Activated T-helper 9 cell treated with anti-CD3 and anti-CD28 coated beads, Interleukin-2, amount 50 U/mL, for 16 hours (primary cell): ENCODE data around the gene PMF1.
"Not testable (repeated sequence)": the region's sequence is repeated elsewhere in the genome, so short reads cannot be mapped to it uniquely, and the experiment has no call there.

Experiments
- DNase-seq: peaks from one replicate; pipeline ENCODE4 v3.0.0-alpha.2; 2020; ENCODE audit warnings: low read depth

Gene PMF1

DNA sequence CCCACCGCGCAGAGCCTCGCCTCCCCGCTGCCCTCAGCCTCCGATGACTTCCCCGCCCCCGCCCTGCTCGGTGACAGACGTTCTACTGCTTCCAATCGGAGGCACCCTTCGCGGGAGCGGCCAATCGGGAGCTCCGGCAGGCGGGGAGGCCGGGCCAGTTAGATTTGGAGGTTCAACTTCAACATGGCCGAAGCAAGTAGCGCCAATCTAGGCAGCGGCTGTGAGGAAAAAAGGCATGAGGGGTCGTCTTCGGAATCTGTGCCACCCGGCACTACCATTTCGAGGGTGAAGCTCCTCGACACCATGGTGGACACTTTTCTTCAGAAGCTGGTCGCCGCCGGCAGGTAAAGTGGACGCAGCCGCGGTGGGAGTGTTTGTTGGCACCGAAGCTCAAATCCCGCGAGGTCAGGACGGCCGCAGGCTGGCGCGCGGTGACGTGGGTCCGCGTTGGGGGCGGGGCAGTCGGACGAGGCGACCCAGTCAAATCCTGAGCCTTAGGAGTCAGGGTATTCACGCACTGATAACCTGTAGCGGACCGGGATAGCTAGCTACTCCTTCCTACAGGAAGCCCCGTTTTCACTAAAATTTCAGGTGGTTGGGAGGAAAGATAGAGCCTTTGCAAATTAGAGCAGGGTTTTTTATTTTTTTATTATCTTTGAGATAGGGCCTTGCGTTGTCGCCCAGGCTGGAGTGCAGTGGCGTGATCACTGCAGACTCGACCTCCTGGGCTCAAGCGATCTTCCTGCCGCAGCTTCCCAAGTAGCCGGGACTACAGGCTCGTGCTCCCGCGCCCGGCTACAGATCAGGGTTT lies at the start of gene PMF1:
Gene PMF1 (plus strand): TSS at position 175 of the 811 bp plus-strand sequence. CDS start 9 bp downstream, at position 184.
- peak; percentile 93 for DNase-seq

DNA sequence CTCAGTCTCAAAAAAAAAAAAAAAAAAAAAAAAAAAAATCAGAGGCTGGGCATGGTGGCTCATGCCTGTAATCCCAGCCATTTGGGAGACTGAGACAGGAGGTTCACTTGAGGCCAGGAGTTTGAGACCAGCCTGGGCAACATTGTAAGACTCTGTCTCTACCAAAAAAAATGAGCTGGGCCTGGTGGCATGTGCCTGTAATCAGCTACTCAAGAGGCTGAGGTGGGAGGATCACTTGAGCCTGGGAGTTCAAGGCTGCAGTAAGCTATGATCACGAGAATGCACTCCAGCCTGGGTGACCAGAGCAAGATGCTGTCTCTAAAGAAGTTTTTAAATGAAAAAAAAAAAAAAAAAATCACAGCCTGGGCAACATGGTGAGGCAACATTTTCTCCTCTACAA lies 49.1 kb upstream of the PMF1 start:
- DNase-seq, result no peak

GRCh38 chr1:156164125-156164831 lies 48.5 kb upstream of the PMF1 start:
- no peak for DNase-seq

DNA sequence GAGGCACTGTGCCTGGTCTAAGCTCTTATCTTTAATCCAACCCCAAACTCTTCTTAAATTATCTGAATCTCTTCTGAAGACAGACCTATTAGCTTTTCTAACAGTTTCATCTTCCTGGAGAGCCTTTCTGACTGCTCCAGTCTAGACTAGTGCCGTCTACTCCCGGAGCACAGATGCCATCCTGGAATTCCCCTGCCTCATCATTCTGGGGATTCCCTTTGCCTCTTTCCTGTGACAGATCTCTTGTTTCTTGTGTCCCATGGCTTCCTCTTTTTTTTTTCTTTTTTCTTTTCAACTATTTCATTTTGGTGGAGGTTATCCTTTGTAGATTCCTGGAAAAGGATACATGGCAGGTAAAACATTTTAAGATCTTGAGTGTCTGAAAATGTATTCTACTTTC lies 47.7 kb upstream of the PMF1 start:
- no peak for DNase-seq

DNA sequence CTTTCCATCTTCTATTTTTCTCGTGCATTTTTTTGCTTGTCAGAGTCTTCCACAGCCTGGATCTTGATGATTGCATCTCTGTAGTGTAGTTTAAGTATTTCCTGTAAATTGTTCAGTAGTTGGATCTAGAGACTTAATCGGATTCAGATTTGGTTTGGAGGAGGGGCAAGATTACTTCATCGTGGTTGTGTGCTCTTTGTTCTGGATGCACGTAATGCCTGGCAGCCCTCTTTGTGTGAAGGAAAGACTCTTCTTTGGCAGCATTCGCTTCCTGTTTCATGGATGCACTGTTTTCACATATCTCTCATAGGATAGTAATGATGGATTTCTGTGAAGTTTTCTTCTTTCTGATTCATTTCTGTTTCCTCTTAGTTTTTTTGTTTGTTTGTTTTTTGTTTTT lies 45.3 kb upstream of the PMF1 start:
- DNase-seq, result no peak

DNA sequence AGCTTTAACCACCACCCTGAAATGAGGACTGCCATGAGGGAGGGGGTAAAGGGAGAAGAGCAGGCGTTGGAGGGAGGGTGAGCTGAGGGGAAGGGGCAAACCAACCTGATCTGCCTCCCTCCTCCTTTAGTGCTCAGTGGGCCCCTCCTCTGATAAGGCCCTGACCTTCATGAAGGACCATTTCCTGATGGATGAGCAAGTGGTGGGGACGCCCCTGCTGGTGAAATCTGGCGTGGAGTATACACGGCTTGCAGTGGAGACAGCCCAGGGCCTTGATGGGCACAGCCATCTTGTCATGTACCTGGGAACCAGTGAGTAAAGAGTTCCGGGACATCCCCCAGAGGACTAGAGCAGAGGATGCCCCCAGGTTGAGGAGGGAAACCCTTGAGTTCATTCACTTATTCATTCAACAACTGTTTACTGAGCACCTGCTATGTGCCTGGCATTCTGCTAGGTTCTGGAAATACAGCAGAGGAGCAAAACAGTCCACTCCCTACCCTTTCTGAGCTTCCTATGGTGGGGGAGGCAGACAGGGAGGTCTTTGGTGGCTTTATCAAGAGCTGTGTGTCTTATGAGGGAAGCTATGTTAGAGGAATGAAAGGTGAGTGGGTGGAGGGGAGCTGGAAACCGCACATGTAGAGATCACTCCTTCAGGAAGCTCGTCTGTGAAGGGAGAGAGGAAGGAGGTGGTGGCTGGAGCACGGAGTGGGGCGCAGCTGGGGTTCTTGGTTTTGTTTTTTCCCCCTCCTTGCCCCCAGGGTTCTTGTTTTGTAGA lies 39.9 kb upstream of the PMF1 start:
- DNase-seq, result no peak

DNA sequence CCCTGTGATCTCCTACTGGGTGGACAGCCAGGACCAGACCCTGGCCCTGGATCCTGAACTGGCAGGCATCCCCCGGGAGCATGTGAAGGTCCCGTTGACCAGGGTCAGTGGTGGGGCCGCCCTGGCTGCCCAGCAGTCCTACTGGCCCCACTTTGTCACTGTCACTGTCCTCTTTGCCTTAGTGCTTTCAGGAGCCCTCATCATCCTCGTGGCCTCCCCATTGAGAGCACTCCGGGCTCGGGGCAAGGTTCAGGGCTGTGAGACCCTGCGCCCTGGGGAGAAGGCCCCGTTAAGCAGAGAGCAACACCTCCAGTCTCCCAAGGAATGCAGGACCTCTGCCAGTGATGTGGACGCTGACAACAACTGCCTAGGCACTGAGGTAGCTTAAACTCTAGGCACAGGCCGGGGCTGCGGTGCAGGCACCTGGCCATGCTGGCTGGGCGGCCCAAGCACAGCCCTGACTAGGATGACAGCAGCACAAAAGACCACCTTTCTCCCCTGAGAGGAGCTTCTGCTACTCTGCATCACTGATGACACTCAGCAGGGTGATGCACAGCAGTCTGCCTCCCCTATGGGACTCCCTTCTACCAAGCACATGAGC lies 36.1 kb upstream of the PMF1 start:
- no peak for DNase-seq

DNA sequence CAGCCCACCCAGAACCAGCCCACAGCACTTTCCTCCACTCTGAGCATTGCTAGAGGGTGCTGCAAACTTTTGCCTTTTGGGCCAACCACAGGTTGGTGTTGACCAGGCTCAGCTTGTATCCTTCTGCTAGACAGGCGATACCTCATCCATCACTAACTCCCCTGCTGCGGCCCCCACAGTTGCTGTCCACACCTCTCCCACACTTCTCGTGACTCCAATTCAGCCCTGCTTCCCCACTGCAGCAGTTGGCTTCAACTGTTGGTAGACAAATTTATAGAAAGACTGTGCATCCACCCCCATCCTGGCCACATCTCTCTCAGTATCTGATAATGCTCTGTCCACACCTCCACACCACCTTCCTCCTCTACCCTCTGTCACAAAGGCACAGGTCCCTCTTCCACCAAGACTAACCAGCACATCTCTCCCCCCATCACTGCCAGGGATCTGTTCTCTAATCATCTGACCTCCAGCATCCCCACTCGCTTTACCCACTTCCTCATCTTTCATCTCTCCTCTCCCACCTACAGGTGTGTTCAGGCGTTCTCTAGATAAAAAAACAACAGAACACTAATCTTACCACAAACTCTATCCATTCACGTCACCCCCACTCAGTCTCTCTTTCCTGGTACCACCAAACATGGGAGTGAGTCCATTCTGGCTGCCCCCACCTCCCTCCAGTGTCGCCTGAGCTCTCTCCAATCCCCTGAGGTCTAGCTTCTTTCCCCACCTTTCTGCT lies 34.7 kb upstream of the PMF1 start:
- DNase-seq, result no peak

DNA sequence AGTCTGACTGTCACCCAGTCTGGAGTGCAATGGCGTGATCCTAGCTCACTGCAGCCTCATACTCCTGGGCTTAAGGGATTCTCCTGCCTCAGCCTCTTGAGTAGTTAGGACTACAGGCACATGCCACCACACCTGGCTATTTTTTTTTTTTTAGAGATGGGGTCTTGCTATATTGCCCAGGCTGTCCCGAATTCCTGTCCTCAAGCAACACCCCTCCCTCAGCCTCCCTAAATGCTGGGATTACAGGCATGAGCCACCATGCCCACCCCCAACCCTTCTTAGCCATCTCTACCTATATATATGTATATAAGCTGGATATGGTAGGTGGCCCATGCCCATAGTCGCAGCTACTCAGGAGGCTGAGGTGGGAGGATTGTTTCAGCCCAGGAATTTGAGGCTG lies 32.3 kb upstream of the PMF1 start:
- no peak for DNase-seq

DNA sequence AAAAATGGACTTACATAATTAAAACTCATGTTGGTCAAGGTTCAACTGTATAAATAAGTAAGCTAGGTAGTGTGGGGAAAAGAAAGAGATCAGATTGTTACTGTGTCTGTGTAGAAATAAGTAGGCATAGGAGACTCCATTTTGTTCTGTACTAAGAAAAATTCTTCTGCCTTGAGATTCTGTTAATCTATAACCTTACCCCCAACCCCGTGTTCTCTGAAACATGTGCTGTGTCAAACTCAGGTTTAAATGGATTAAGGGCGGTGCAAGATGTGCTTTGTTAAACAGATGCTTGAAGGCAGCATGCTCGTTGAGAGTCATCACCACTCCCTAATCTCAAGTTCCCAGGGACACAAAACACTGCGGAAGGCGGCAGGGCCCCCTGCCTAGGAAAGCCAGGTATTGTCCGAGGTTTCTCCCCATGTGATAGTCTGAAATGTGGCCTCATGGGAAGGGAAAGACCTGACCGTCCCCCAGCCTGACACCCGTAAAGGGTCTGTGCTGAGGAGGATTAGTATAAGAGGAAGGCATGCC lies 31.3 kb upstream of the PMF1 start:
- DNase-seq, result not testable (repeated sequence)

- not testable (repeated sequence) for DNase-seq
Measured at GRCh38 chr1:156182010-156182779, 30.6 kb upstream of the PMF1 start.

DNA sequence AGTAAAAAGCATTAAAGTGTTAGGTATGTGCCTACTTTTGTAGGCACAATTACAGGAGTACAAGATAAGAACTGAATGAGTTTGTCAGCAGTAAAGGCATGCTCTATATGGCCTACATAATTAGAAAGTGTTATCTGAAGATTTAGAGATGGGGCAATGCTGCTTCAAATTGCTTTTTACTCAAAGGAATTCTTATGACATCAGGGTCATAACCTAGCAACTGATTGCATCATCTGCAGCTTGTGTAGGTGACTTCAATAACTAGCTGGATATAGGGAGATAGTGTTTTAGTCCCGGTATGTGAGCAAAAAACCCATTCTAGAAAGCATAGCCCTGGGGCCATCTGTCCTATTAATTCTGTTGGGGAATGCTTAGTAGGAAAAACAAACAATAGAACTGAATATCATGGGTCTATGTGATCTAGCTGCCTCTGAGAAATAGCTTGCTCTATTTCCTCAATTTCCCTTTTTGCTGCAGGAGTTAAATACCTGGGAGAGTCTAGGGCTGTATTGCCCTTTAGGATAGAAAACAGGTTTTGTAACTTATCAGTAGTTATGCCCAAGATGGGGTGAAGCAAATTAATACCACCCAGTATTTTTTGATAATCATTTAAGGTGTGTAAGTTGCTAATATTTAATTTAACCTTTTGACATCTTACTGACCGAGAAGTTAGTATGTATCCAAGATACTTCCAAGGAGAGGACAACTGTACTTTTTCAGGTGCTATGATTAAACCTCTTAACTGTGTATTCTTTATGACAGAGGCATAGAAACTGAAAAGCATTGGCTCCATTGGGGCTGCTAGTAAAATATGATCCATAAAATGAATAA lies 26.2 kb upstream of the PMF1 start:
- not testable (repeated sequence) for DNase-seq

DNA sequence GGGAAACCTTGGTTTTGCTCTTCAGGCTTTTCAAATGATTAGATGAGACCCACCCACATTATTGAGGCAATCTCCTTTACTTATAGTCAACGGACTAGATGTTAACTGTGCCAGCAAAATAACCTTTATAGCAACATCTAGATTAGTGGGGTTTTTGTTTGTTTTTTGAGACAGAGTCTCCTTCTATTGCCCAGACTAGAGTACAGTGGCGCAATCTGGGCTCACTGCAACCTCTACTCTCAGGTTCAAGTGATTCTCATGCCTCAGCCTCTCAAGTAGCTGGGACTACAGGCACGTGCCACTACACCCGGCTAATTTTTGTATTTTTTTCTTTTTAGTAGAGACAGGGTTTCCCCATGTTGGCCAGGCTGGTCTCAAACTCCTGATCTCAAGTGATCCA lies 22.5 kb upstream of the PMF1 start:
- DNase-seq, result not testable (repeated sequence)

- DNase-seq, result no peak
Measured at GRCh38 chr1:156191292-156191964, 21.4 kb upstream of the PMF1 start.

GRCh38 chr1:156193208-156193487 lies 19.7 kb upstream of the PMF1 start:
- no peak for DNase-seq

DNA sequence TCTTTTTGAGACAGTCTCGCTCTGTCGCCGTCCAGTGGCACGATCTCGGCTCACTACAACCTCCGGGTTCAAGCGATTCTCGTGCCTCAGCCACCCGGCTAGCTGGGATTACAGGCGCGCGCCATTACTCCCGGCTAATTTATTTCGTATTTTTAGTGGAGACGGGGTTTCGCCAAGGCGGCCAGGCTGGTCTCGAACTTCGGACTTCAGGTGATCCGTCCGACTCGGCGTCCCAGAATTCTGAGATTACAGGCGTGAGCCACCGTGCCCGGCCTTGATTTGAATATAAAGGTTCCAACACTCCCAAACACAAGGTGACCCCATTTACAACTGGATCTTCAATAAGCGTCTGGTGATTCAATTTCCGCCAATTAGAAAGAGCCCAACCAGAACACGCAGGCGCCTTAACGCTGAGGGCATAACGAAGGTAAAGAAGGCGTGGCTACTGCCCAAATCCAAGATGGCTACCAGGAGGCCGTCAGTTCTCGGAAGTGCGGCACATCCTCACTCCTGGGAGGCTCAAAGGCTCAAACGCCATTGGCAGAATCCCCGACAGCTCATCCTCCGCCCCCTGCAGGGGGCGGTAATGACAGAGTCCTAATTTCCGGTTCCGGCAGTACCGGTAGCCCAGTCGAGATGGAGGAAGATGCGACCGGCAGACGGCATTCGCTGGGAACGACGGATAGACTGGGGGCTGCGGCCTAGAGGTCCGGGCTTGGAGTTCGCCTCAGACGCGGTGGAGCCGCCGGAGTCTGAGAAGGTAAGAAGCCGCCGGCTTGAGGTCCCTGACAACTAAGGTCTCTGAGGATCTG lies 19.1 kb upstream of the PMF1 start, which contains the start of gene SLC25A44:
Gene SLC25A44 (plus strand): TSS at position 617 of the 812 bp plus-strand sequence. CDS start 5,744 bp downstream, outside the sequence.
- peak; percentile 94 for DNase-seq

- DNase-seq, result no peak
Measured at GRCh38 chr1:156194300-156194652, 18.5 kb upstream of the PMF1 start.

DNA sequence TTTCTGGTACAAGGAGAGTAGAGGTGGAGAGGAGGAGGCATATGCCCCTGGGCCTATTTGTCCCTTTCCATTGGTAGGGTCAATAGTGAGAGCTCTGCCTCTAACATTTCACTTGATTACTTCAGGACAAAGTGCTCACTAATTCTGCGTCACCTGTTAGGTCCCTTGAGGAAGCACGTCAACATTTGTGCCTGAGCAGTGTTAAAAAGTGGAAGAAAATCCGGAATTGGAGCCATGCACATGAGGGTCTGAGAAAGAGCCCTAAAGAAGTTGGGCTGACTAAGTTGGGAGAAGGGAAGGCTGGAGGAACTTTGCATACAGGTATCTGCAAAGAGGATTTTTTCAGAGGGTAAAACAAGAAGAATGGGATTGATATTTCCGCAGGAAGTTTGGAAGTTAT lies 17.0 kb upstream of the PMF1 start:
- DNase-seq, result no peak
